ENCODE measurements around the gene SLC25A47. TPM values are rescaled to one million over a fixed set of nuclear protein-coding genes. Genes with fewer than 3 reads are reported as not detected.
"Not testable (repeated sequence)": the region's sequence is repeated elsewhere in the genome, so short reads cannot be mapped to it uniquely, and the experiment has no call there.

Gene SLC25A47
- total and polyA plus RNA-seq, 8 donors, result 0.07 to 0.28 (median 0.12) TPM; not detected in 4

DNA sequence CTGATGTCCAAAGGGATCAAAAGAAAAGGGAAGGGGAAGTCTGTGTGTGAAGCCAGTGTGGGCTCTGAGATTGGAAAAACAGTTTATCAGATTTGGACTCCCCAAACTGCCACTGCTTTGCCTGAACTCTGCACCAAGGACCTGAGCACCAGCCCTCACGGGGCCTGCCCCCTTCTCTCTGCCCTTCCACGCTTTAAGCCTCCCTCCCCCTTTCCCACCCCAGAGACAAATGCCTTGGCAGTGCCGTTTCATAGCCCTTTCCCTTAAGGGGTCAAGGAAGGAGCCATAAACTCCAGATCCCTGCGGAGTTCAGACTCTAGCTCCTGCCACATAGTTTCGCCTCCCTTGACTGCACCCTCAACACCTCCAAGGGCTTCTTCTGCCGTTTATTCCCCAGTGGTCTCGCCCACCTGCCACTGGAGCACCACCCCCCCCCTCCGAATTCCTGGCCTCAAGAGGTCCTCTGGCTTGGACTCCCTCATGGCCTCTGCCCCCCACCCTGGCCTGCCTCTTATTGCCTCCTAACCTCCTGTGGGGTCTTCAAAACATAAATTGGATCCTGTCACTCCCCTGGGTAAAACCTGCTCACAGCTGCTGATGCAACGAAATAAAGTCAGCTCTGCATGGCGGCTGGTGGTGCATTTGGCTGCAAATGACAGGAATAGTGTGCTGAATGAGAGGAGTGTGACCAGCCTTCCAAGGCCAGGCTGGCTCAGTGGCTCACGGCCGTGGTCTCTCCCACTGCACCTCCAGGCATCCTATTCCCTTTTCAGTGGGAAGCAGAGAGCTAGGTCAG lies 35.7 kb upstream of the SLC25A47 start:
- peaks cover 0 to 7% (median 0%) of the 10 kb centered on the region in 3 donors for H3K36me3 ChIP-seq
- FAIRE-seq (no peak), ATAC-seq (no peak), DNase-seq (peak in 2 of 6 donors; percentile 25 to 47)
- H3K27me3 ChIP-seq, result no peaks in the 10 kb centered on the region
- no peak overlapping the region for H3K4me3 ChIP-seq
- WGBS, 2 donors, result 73 to 82% methylated on average over 11 to 12 of the region's 12 CpGs
- TF ChIP-seq CTCF (IDR thresholded peaks at IDR 0.05), result no peak
- H3K27ac ChIP-seq, result no peak overlapping the region
- intact Hi-C loops (cut with DNase I), result loop anchor here in 1 of 3 donors (10.0 kb wide), 1 partner anchor 87 kb away; the partner anchor contains the start of gene WDR25
- H3K9me3 ChIP-seq, result no peaks in the 10 kb centered on the region
- no peaks in the 10 kb centered on the region for H3K4me1 ChIP-seq

DNA sequence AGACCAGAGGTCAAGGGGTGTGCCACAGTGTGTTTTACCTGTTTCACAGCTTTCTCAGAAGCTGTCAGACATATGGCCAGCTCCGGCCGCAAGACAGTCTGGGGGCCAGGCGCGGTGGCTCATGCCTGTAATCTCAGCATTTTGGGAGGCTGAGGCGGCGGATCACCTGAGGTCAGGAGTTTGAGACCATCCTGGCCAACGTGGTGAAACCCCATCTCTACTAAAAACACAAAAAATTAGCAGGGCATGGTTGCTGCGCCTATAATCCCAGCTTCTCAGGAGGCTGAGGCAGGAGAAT lies 35.2 kb upstream of the SLC25A47 start:
- H3K4me1 ChIP-seq, ATAC-seq, FAIRE-seq, H3K27me3 ChIP-seq, H3K36me3 ChIP-seq, H3K9me3 ChIP-seq, H3K4me3 ChIP-seq, H3K27ac ChIP-seq: not testable (repeated sequence)
- WGBS, 2 donors, result 85 to 89% methylated on average over 8 of the region's 8 CpGs
- intact Hi-C loops (cut with DNase I), result loop anchor here in 1 of 3 donors (10.0 kb wide), 1 partner anchor 87 kb away; the partner anchor contains the start of gene WDR25
- peak in 1 of 6 donors; percentile 45 for DNase-seq

- H3K4me1 ChIP-seq, result no peaks in the 10 kb centered on the region
- H3K4me3 ChIP-seq, result no peak overlapping the region
- WGBS, 2 donors, result 79 to 80% methylated on average over 12 of the region's 12 CpGs
- no peak overlapping the region for H3K27ac ChIP-seq
- TF ChIP-seq CTCF (IDR thresholded peaks at IDR 0.05), result no peak
- FAIRE-seq, result no peak
- no peak for ATAC-seq
- no peaks in the 10 kb centered on the region for H3K9me3 ChIP-seq
- peak in 2 of 6 donors; percentile 22 to 28 for DNase-seq
- peaks cover 0 to 7% (median 0%) of the 10 kb centered on the region in 3 donors for H3K36me3 ChIP-seq
- no peaks in the 10 kb centered on the region for H3K27me3 ChIP-seq
- intact Hi-C loops (cut with DNase I), result loop anchor here in 1 of 3 donors (10.0 kb wide), 1 partner anchor 86 kb away; the partner anchor contains the start of gene WDR25
These were observed 34.6 kb upstream of the SLC25A47 start for GRCh38 chr14:100288382-100289185.

DNA sequence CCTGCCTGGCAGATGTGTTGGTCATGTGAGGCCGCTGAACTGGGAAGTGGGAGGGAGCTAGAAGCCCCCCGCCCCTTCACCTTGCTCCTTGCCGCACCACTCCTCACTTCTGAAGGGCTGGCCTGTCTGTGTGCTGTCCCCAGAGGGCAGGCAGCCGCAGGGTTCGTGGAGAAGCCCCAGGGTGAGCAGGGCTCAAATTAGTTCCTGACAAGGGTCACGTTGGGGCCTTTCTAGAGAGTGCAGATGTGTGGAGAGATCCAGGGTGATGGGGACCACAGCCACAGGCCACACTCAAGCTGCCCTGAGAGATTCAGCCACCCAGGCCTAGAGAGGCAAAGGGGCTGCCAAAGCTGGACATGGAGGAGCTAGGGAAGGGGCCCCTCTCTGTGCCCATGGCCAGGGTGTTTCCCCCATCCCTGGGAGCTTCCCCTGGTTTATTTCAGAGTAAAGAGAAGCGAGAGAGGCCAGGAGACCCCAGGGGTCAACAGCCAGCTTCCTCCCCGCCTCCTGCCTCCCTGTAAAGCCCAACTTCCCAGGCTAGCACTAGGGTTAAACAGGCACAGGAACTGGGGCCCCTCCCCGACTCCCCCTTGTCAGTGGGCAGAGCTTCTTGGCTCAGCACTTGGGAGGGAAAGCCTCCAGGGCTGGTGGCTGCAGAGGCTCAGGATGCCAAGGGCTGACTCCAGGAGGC lies 33.1 kb upstream of the SLC25A47 start:
- no peaks in the 10 kb centered on the region for H3K4me1 ChIP-seq
- H3K27ac ChIP-seq, result no peak overlapping the region
- H3K27me3 ChIP-seq, result no peaks in the 10 kb centered on the region
- TF ChIP-seq CTCF (IDR thresholded peaks at IDR 0.05), result no peak
- no peak for ATAC-seq
- H3K9me3 ChIP-seq, result no peaks in the 10 kb centered on the region
- H3K36me3 ChIP-seq, result peaks cover 0 to 7% (median 0%) of the 10 kb centered on the region in 3 donors
- 82% methylated on average over 8 to 9 of the region's 9 CpGs for WGBS, 2 donors
- no peak overlapping the region for H3K4me3 ChIP-seq
- intact Hi-C loops (cut with DNase I), result loop anchor here in 1 of 3 donors (10.0 kb wide), 1 partner anchor 85 kb away; the partner anchor contains the start of gene WDR25
- no peak for FAIRE-seq
- peak in 2 of 6 donors; percentile 18 to 44 for DNase-seq
